Lung (tissue), 12 donors: ENCODE measurements around the gene PTPRG. TPM values are rescaled to one million over a fixed set of nuclear protein-coding genes. Genes with fewer than 3 reads are reported as not detected.
A peak's percentile ranks its signal among the peaks of the same experiment; 100 is the strongest.

Experiments used
- ATAC-seq: fragments of 200-7000 bp; cut with Tn5 transposase; one replicate; pipeline ENCODE4 v1.9.1; 2020; ENCODE audit warnings: moderate number of reproducible peaks; ENCODE audit not compliant: insufficient read depth, low FRiP score
- DNase-seq, 3 donors: peaks; one replicate each; pipeline ENCODE4 v3.0.0-alpha.2; 2013 to 2017
- H3K27ac ChIP-seq, 2 donors: one replicate each; pipeline ENCODE4 v1.5.1; 2013; ENCODE audit warnings: mild to moderate bottlenecking in 2 of 2, moderate library complexity in 2 of 2, control low read depth in 1 of 2, inconsistent platforms in 1 of 2, low read depth in 1 of 2, low read length in 1 of 2
- H3K27me3 ChIP-seq, 3 donors: one replicate each; pipeline ENCODE4 v1.5.1; 2013; ENCODE audit warnings: low read length in 2 of 3; ENCODE audit not compliant: control insufficient read depth in 3 of 3, insufficient read depth in 3 of 3
- H3K36me3 ChIP-seq, 4 donors: one replicate each; pipeline ENCODE4 v1.5.1; 2013; ENCODE audit warnings: low read length in 4 of 4, mild to moderate bottlenecking in 1 of 4, moderate library complexity in 1 of 4; ENCODE audit not compliant: control insufficient read depth in 4 of 4, insufficient read depth in 4 of 4
- H3K4me1 ChIP-seq, 5 donors: one replicate each; pipeline ENCODE4 v1.5.1; 2013; ENCODE audit warnings: low read length in 5 of 5, mild to moderate bottlenecking in 2 of 5, moderate library complexity in 1 of 5; ENCODE audit not compliant: control insufficient read depth in 5 of 5, insufficient read depth in 5 of 5
- H3K4me3 ChIP-seq: one replicate; pipeline ENCODE4 v1.5.1; 2013; ENCODE audit warnings: mild to moderate bottlenecking, control low read depth, moderate library complexity
- H3K9ac ChIP-seq, 2 donors: one replicate each; pipeline ENCODE4 v1.5.1; 2013; ENCODE audit warnings: low read length in 2 of 2, control low read depth in 1 of 2; ENCODE audit not compliant: insufficient read depth in 1 of 2
- H3K9me3 ChIP-seq, 4 donors: one replicate each; pipeline ENCODE4 v1.5.1; 2013; ENCODE audit warnings: low read length in 3 of 4, mild to moderate bottlenecking in 1 of 4, moderate library complexity in 1 of 4; ENCODE audit not compliant: control insufficient read depth in 4 of 4, insufficient read depth in 3 of 4
- WGBS, 2 donors: extraction: QIAGEN DNeasy Blood & Tissue Kit; methylation state at CpG; one replicate each; pipeline ENCODE4 v1.1.7; 2013; 5-methylcytosine and 5-hydroxymethylcytosine counted together
- polyA plus RNA-seq, 2 donors: library from polyadenylated mRNA; stranded (reverse); fragments of 200-250 nt; gene quantifications; one replicate each; pipeline ENCODE4 v1.2.1, GENCODE V29; 2013
- total RNA-seq, 2 donors: library from RNA; depleted of rRNA in 1 of 2; stranded (reverse); fragments of >200 nt in 1 of 2; gene quantifications; one replicate each; pipeline ENCODE4 v1.2.1, GENCODE V29; 2014 to 2021
- TF ChIP-seq, protein P1 (sequence below): IDR thresholded peaks from 2 replicates; pipeline ENCODE4 v1.5.1; 2012; ENCODE audit warnings: mild to moderate bottlenecking; ENCODE audit errors: control extremely low read depth, extremely low read depth
- donor health status: control.
- donor health status: control.
- donor health status: Bipolar disorder and iron deficiency.
- donor health status: healthy.
- donor health status: DM: yes; HTN: yes; CAD: no.

PTPRG gene
- total and polyA plus RNA-seq, 4 donors = 8.5 to 131 (median 75.9) TPM

DNA sequence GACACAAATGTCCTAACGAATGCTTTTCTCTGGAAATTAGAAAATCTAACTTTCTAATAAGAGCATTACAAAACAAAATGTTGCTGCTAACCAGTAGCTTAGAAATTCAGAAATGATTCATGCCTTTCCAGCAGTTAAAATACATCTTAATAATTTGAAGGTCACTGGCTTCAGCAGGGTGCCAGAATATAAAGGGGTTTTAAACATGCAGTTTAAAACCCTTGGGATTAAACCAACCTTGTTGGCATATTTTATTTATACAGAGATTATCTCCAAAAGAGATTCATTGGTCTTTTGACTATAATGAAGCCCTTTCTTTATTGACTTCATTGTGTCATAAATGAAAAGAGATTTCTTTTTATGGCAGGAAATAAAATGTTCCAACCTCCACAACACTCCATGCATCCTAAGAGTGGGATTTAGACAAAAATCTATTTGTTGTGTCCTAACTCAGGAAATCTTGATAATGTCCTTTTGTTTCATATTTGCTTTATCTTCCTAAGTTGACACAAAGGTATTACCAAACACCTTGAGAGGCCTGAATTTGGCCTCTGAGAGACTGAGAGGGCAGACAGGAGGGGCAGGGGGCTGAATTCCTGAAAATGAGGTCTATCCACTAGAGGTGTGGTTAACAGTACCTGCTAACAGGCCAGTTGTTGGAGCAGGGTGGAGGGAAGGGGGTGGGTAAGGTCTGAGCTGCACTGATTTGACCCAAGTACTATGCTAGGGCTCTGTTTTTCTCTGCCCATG lies 687.5 kb downstream of the PTPRG start:
- Histone ChIP-seq H3K9ac (no peak overlapping the region), H3K4me1 (peaks cover 0 to 19% (median 3%) of the 10 kb centered on the region in 5 donors), H3K27ac (no peak overlapping the region), H3K36me3 (peaks cover 0 to 6% (median under 1%) of the 10 kb centered on the region in 4 donors), H3K27me3 (no peaks in the 10 kb centered on the region), H3K9me3 (no peaks in the 10 kb centered on the region), H3K4me3 (no peak overlapping the region)
- 84% methylated on average over 1 of the region's 1 CpG for WGBS, 2 donors
- DNase-seq (no peak), ATAC-seq (peak; percentile 84)
- TF ChIP-seq, protein P1, sequence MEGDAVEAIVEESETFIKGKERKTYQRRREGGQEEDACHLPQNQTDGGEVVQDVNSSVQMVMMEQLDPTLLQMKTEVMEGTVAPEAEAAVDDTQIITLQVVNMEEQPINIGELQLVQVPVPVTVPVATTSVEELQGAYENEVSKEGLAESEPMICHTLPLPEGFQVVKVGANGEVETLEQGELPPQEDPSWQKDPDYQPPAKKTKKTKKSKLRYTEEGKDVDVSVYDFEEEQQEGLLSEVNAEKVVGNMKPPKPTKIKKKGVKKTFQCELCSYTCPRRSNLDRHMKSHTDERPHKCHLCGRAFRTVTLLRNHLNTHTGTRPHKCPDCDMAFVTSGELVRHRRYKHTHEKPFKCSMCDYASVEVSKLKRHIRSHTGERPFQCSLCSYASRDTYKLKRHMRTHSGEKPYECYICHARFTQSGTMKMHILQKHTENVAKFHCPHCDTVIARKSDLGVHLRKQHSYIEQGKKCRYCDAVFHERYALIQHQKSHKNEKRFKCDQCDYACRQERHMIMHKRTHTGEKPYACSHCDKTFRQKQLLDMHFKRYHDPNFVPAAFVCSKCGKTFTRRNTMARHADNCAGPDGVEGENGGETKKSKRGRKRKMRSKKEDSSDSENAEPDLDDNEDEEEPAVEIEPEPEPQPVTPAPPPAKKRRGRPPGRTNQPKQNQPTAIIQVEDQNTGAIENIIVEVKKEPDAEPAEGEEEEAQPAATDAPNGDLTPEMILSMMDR = no peak

- H3K9me3 ChIP-seq = no peaks in the 10 kb centered on the region
- DNase-seq = no peak
- no peak for ATAC-seq
- 64 to 73% methylated on average over 1 of the region's 1 CpG for WGBS, 2 donors
- H3K36me3 ChIP-seq = peaks cover 0 to 6% (median under 1%) of the 10 kb centered on the region in 4 donors
- no peak overlapping the region for H3K27ac ChIP-seq
- TF ChIP-seq, protein P1 = no peak
- H3K4me3 ChIP-seq = no peak overlapping the region
- H3K4me1 ChIP-seq = peaks cover 0 to 21% (median 7%) of the 10 kb centered on the region in 5 donors
- H3K9ac ChIP-seq = no peak overlapping the region
- H3K27me3 ChIP-seq = no peaks in the 10 kb centered on the region
These were observed 688.1 kb downstream of the PTPRG start for GRCh38 chr3:62249484-62249776.

DNA sequence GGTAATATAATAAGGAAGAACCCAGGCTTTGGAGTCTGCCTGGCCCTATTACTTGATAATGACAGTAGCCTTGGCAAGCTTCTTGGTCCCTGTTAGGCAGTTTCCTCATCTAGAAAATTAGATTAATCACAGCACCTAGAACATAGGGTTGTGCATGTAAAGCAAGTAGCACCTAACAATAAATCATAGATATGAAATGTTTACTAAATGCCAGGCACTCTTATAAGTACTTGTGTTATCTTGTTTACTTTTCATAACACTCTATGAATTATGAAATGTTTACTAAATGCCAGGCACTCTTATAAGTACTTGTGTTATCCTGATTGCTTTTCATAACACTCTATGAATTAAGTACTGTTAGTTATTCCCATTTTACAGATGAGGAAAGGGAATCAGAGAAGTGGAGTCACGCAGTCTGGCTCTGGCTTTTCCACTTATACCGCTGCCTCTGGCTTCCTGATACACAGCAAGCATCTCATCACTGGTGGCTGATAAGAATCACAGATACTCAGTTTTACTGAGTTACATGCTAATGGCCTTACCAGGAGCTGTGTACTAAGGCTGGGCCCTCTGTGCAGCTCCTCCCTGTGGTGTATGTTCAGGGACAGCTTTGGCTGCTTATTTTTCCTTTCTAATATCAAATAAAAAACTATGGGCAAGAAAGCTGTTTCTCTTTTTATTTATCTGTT lies 688.6 kb downstream of the PTPRG start:
- peak; percentile 36 for ATAC-seq
- H3K4me1 ChIP-seq = peaks cover 0 to 21% (median 7%) of the 10 kb centered on the region in 5 donors
- peaks cover 0 to 6% (median under 1%) of the 10 kb centered on the region in 4 donors for H3K36me3 ChIP-seq
- no peak overlapping the region for H3K9ac ChIP-seq
- no peak overlapping the region for H3K4me3 ChIP-seq
- TF ChIP-seq, protein P1 = no peak
- WGBS, 2 donors = 78 to 82% methylated on average over 2 of the region's 2 CpGs
- H3K9me3 ChIP-seq = no peaks in the 10 kb centered on the region
- no peaks in the 10 kb centered on the region for H3K27me3 ChIP-seq
- DNase-seq = no peak
- H3K27ac ChIP-seq = peak overlapping the region in 1 of 2 donors; percentile 16
